Raji (cell line): ENCODE data around the gene CLCF1.
A peak's percentile ranks its signal among the peaks of the same experiment; 100 is the strongest.

Source experiments
- POLR2A ChIP-seq: IDR thresholded peaks from 2 replicates; pipeline ENCODE4 v1.6.1; 2011; ENCODE audit warnings: low read depth, low read length, control low read depth; ENCODE audit not compliant: insufficient read depth

CLCF1 gene

DNA sequence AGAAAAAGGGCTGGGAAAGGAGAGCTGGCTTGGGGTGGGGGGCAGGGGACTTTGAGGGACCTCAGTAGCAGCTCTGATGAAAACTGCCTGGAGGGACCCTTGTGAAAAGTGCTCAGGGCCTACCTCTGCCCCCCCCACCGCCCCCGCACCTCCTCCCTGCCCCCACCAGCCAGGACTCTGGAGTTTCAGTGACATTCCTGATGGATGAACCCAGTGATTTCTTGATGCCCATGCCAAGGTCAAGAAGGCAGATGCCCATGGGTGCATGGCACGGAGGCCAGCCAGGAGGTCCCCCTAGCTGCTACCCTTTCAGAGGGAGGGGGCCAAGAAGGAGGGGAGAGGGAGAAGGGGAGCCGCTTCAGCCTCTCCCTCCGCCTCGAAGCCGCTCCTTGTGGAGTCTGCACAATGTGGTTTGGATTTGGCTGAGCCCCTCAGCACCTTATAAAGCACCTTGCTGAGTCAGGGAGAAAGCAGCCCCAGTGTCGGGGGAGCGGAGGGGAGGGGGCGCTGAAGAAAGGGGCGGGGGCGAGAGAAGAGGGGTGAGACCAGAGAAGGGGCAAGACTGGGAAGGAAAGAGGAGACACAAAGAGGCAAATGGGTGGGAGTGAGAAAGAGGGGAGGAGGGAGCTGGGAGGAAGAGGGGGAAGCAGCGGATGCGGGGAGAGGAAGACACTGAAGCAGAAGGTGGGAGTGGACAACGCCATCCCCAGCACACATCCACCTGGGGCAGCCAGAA, 2.1 kb upstream of the CLCF1 start:
- TF ChIP-seq POLR2A, result no peak

- no peak for TF ChIP-seq POLR2A
Observed at GRCh38 chr11:67374571-67375281, 1.3 kb upstream of the CLCF1 start.

DNA sequence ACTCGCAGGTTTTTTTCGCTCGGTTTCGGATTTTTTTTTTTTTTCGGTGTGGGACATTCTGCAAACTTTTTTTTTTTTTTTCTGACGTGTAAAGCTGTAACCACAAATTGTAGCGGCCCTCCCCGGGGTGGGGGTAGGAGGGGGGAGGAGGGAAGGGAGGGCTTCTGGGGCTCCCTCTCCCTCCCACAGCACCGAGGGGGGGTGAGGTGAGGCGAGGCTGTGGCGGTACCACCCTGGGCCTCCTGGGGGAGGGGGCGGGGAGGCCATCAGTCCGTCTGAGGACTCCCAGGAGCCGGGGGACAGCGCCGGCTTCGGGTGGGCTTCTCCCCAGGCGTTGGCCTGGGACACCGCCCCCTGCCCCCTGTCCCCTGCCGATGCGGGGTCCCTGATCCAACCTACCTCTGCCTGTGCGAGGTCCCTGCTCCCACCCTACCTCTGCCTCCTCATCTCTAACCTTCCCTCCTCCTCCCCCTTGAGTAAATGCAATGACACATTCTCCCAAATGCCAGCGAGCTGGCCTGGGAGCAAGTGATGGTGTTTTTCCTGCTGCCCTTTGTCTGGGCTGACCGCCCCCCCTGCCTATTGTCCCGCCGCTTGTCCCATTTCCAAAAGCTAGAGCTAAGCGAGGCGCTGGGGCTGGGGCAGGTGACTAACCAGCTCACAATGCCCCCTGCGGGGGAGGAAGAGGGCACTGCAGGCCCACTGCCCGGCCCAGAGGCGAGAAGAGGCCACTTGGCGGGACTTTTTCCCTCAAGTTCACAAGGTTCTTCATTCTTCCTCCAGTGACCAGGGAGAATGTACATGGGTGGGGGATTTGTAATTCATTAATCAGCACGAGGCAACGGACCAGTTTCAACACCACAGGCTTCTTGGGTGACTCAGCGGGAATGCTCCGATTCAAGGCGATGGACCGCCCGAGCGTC, 511 bp upstream of the CLCF1 start:
- TF ChIP-seq POLR2A, result 0 out of 2 replicates have a peak, but pooled peaks have one; percentile 20

DNA sequence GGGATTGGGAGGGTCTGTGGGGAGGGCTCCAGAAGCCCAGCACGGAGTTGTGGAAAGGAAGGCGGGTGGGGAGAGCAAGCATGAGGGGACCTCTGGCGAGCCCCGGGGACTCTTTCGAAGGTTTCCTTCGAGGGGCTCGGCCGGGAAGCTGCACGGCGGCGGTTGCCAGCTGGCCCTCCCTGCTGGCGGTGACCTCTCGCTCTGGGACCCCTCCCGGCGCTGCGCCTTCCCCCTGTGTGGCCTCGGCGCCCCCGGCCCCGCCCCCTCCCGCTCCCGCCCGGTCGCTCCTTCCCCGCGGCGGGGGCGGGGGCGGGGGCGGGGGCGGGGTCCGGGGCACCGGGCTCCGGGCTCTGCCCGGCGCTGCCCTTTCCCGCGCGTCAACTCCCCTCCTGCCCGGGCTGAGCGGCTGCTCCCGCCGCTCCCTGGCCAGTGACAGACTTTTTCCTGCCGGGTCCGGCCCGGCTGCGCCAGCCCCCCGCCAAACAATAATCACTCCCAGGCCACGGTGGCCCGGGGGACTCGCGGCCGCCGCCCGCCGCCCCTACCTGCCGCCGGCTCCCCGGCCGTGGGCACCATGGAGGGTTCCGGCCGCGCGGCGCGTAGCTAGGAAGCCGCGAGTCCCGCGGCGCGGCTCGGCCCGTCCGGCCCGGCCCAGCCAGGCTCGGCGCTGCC, 941 bp downstream of the CLCF1 start:
- TF ChIP-seq POLR2A, result 0 out of 2 replicates have a peak, but pooled peaks have one; percentile 23

DNA sequence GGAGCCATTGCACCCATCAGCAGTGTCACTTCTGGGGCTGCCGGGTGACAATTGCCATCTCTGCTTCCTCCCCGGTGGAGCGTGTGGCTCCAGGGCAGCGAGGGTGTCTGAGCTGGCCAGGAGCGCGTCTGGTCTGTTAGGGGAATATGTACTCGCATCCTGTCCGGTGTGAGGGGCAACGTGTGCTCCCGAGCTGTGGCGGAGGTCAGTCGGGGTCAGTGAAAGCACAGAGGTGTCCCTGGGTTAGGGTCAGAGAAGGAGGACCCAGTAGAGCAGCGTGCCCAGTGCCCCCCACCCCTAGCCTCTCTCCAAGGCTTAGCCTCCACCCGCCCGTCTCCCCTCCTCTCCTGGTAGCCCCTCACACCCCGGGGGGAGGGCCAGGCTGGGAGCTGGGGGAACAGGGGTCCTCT, 1.5 kb downstream of the CLCF1 start:
- no peak for TF ChIP-seq POLR2A

DNA sequence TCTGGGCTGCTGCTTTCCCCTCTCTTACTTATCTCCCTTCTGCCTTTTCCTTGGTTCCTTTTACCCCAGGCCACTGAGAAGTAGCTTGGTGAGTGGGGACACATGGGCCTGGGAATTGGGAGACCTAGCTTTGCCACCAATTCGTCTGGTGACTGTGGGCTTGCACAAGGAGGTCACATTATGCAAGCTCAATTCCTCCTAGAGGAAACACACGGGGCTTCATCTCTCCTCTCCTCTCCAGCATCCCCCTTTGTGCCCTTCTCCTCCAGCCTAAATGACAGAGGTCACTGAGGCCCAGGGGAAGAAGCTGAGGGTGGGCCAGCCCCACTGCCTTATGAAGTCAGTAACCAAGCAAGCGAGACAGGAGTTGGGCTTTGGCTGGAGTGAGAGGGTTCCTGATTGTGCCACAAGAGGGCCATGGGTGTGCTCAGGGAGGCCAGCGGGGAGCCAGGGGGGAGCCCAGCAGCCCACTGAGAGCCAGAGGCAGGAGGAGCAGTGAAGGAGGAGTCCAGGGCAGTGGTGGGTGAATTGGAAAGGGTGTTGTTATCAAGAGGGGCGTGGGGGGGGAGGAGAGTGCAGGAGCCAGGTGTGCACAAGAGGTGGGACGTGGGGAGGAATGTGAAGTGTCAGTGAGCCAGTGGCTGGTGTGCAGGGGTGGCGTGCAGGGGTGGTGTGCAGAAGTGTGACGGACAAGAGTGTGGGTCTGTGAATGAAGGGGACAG, 2.0 kb downstream of the CLCF1 start:
- TF ChIP-seq POLR2A, result 0 out of 2 replicates have a peak, but pooled peaks have one; percentile 20

GRCh38 chr11:67370351-67371076, 2.9 kb downstream of the CLCF1 start:
- no peak for TF ChIP-seq POLR2A

DNA sequence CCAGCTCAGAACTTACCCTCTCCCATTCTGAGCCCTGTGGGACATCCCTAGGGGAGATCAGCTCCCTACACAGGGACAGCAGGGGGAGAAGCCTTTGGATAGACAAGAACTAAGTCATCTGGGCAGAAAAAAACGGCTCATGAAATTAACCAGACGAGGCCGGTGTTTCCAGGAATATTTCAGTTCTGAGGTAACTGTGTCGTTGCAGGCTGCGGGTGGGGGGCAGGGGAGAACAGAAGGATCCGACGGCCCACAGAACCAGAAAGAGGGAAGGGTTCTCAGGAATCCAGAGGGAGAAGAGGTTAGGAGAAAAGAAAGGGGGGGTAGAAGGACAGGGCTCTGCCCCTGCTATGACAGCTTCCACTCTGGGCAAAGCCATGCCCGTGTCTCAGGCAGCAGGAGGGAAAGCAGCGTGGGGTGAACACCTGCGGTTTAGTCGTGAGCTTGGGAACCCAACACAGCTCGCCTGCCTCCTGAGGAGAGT, 3.6 kb downstream of the CLCF1 start:
- TF ChIP-seq POLR2A, result no peak

DNA sequence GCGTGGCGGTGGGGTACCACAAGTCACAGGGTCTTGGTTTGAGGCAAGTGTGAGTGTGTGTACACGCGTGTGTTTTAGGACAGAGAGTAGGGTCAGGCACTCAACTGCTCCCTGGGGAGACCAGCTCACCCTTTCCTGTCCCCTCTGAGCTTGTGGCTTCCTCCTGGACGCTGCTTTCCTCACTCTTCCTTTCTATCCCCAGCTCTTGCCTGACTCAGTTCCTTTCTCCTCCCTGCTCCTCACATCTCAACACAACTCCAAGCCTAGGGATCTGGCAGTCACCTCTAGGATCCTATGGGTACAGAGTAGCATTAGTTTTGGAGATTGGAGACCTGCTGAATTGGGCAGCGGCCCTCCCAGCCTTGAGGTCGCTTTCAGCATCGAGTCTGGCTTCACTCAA, 4.1 kb downstream of the CLCF1 start:
- no peak for TF ChIP-seq POLR2A

DNA sequence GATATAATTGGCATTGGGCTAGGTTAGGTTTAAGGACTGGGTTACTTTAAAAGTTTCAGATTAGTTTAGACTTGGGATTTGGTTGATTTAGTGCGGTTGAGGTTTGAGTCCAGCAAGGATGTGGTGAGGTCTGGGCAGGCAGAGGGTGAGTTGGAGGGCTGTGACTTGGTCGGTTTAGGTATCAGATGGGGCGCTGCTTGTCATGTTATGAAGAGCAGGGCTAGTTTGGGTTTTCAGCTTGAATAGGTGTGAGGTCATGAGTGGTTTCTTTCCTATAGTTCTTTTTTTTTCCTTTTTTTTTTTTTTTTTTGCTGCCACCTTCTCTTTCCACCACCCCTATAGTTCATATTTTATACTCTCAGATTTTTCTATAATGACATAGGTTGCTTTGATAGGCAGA, 4.8 kb downstream of the CLCF1 start:
- TF ChIP-seq POLR2A, result no peak

- no peak for TF ChIP-seq POLR2A
Observed at GRCh38 chr11:67367761-67368227, 5.6 kb downstream of the CLCF1 start.

DNA sequence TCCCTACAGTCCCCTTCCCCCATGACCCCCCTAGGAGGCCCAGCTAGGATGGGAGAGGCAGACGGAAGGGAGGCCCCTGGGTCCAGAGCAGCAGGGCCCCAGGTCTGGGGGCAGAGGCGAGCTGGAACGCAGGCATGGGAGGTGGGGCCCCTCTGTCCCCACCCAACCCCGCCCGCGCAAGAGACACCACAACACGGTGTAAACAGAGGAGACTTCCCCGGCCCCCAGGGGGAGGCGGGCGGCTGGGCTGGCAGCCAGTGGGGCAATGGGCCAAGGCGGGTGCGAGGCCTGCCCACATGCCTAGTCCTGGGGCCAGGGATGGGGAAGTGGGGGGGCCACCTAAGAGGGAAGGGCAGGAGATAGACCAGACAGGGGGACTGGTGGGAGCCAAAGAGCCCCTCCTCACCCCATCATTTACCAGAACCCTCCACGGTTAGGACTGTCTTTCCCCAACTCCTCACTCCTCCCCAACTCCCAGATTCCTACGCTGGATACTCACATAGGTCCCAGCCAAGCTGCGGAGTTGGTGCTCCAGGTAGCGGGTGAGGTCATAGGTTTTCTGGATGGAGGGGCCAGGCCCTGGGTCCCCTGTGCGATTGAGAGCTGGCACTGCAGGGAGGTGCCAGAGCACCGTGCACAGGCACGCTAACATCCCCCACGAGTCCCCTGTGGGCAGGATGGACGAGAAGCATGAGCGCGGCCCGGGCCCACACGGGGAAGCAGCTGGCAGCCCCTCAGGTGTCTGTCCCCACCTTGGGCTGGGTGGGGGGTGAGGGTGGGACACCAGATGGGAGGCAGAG, 6.2 kb downstream of the CLCF1 start:
- no peak for TF ChIP-seq POLR2A

- TF ChIP-seq POLR2A, result no peak
Observed at GRCh38 chr11:67366546-67366945, 6.9 kb downstream of the CLCF1 start.
